ENCODE measurements around the gene PROZ.

PROZ gene

DNA sequence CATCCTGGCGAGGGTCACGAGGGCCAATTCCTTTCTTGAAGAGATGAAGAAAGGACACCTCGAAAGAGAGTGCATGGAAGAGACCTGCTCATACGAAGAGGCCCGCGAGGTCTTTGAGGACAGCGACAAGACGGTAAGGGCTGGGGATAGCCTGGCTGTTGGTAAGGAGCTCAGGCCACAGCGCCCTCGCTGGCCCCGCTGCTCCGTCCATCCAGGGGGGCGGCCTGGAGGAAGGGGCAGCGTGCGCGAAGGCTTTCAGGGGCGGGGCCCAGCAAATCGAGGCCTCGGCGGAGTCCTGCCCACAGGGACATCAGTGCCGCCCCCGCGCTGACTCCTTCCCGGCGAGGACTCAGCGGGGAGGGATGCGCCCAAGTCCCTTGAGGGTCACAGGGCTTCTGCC, 29.0 kb upstream of the PROZ start:
- no peak for DNase-seq (ENCODE audit: low spot score)
- TF ChIP-seq CTCF (IDR thresholded peaks at IDR 0.05; ENCODE audit: extremely low read depth, missing control alignments), result no peak

DNA sequence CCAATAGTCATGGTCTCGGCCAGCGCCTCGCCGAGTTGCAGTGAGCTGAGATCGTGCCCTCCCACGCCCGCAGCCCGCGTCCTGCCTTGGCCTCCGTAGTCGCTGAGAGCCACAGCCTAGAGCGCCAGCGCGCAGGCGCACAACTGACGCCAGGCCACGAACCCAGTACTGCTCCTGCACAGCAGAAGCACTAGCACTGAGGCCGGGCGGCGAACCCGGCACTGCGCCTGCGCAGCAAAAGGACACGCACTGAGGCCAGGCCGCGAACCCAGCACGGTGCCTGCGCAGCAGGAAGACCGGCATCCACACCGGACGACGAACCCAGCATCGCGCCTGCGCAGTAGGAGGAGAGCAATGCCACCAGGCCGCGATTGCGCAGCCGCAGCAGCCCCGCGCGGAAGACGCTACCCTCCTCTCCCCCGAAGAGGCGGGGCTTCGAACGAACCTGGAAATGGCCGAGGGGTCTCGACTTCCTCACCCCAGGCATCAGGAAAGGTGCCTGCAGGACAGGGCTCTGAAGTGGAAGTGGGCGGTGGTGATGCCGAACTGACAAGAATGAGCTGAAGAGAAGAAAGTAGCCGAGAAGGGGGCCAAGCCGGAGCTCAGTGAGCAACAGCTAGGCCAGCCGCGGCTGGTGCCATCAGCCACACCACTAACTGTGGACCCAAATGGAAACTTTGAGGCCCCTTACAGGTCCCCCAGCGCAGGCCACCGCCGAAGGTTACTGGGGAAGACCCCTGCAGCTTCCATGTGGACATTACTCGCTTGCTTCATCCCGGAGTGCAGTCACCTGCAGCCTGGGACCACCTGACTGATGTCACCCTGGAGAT, 28.3 kb upstream of the PROZ start:
- TF ChIP-seq CTCF (IDR thresholded peaks at IDR 0.05; ENCODE audit: extremely low read depth, missing control alignments), result no peak
- DNase-seq (ENCODE audit: low spot score), result no peak

- no peak for TF ChIP-seq CTCF (IDR thresholded peaks at IDR 0.05; ENCODE audit: extremely low read depth, missing control alignments)
- DNase-seq (ENCODE audit: low spot score), result no peak
These were observed 23.1 kb upstream of the PROZ start for GRCh38 chr13:113135281-113135760.

DNA sequence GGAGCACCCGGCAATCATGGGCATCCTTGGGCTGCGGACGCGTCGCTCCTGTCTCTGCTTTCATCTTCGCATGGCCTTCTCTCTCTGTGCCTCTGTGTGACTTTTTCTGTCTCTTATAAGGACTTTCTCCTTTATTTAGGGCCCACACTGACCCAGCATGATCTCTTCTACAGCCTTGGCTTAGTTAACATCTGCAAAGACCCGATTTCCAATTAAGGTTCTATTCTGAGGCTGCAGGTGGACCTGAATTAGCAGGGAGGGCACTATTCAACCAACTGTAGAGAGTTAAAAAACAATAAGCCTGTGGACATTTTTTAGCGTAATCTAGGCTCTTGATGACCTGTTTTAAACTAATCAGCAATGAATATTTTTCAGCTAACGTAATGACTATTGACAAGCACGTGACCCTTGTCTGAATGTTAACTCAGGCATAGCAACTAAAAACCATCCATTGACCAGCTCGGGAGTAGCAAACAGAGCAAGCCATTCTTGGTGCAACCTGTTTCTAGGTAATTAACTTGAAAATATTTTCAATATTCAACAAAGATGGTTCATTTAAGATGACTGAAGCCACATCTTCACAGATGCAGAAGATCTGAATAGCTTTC, 20.7 kb upstream of the PROZ start:
- no peak for TF ChIP-seq CTCF (IDR thresholded peaks at IDR 0.05; ENCODE audit: extremely low read depth, missing control alignments)
- no peak for DNase-seq (ENCODE audit: low spot score)

DNA sequence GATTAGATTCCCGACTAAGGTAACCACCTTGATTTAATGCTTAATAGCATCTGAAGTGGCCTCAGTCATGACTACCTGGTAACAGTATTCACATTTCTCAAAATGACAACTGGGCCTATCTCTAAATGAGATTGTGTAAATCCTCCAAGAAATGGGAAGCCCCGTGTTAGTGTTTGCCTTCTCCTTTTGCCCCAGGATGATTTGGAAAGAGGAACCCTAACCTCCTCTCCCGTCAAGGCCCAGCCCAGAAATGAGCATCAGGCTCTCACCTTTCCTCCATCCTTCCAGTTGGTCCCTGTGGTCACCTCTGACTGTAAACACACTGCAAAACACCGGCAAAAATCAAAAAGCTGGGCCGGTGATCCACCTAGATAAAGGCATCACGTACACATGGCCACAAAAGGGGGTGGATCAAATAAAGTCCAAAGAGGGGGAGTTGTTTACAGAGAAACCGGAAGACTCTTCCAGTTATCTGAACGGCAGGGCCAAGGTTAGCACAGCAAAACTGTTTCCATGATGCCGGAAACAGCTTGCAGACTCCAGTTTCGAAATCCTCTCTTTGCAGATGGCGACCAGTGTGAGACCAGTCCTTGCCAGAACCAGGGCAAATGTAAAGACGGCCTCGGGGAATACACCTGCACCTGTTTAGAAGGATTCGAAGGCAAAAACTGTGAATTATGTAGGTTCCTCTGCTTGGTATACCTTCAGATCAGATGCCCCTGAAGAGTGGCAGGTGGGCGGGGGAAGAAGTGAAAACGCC, 19.5 kb upstream of the PROZ start:
- no peak for TF ChIP-seq CTCF (IDR thresholded peaks at IDR 0.05; ENCODE audit: extremely low read depth, missing control alignments)
- DNase-seq (ENCODE audit: low spot score), result no peak

- no peak for DNase-seq (ENCODE audit: low spot score)
- no peak for TF ChIP-seq CTCF (IDR thresholded peaks at IDR 0.05; ENCODE audit: extremely low read depth, missing control alignments)
These were observed 18.9 kb upstream of the PROZ start for GRCh38 chr13:113139577-113139976.
